ENCODE data around the gene CYTH1. TPM values are rescaled to one million over a fixed set of nuclear protein-coding genes. Genes with fewer than 3 reads are reported as not detected.

The CYTH1 gene
- total RNA-seq, 1 experiment from 2014 or later = 20.0 TPM

- no peak for TF ChIP-seq GABPB1 (CRISPR knock-in tag; IDR thresholded peaks at IDR 0.05)
- no peak for TF ChIP-seq PREB (CRISPR knock-in tag; IDR thresholded peaks at IDR 0.05; ENCODE audit: borderline replicate concordance)
- no peak for TF ChIP-seq ZBTB43 (CRISPR knock-in tag; IDR thresholded peaks at IDR 0.05)
Observed at GRCh38 chr17:78767806-78768205, 14.3 kb downstream of the CYTH1 start (continued).

GRCh38 chr17:78766743-78767294 is 15.3 kb downstream of the CYTH1 start:
- ATAC-seq (no peak), DNase-seq (ENCODE audit: low spot score) (no peak)
- Mint-ChIP-seq H3K27ac (no peak overlapping the region), H3K27me3 (ENCODE audit: low read depth) (no peaks in the 10 kb centered on the region), H3K36me3 (no peaks in the 10 kb centered on the region), H3K4me1 (no peaks in the 10 kb centered on the region), H3K9me3 (0 out of 2 replicates have a peak, but pooled peaks cover 5% of the 10 kb centered on the region), H3K4me3 (no peak overlapping the region)
- TF ChIP-seq PREB (CRISPR knock-in tag; IDR thresholded peaks at IDR 0.05; ENCODE audit: borderline replicate concordance) = no peak
- no peak for TF ChIP-seq ETV6 (CRISPR knock-in tag; IDR thresholded peaks at IDR 0.05)
- no peak for TF ChIP-seq SMAD3 (CRISPR knock-in tag; IDR thresholded peaks at IDR 0.05; ENCODE audit: borderline replicate concordance)
- no peak for TF ChIP-seq ZBTB43 (CRISPR knock-in tag; IDR thresholded peaks at IDR 0.05)
- TF ChIP-seq E2F4 (CRISPR knock-in tag; IDR thresholded peaks at IDR 0.05; ENCODE audit: borderline replicate concordance, low read depth) = no peak
- no peak for TF ChIP-seq ATF3 (CRISPR knock-in tag; conservative IDR thresholded peaks at IDR 0.05)
- no peak for TF ChIP-seq TEAD1 (CRISPR knock-in tag; IDR thresholded peaks at IDR 0.05)
- TF ChIP-seq ATF6 (CRISPR knock-in tag; IDR thresholded peaks at IDR 0.05) = no peak
- TF ChIP-seq TEAD4 (CRISPR knock-in tag; IDR thresholded peaks at IDR 0.05) = no peak
- TF ChIP-seq ZNF423 (CRISPR knock-in tag; IDR thresholded peaks at IDR 0.05) = no peak
- TF ChIP-seq ZNF121 (CRISPR knock-in tag; IDR thresholded peaks at IDR 0.05) = no peak
- TF ChIP-seq KAT7 (CRISPR knock-in tag; IDR thresholded peaks at IDR 0.05; ENCODE audit: borderline replicate concordance) = no peak
- no peak for TF ChIP-seq ZNF671 (CRISPR knock-in tag; IDR thresholded peaks at IDR 0.05)
- TF ChIP-seq IRF1 (CRISPR knock-in tag; IDR thresholded peaks at IDR 0.05) = no peak
- TF ChIP-seq STAT6 (CRISPR knock-in tag; conservative IDR thresholded peaks at IDR 0.05; ENCODE audit: low read depth) = no peak
- TF ChIP-seq CREB1 (CRISPR knock-in tag; IDR thresholded peaks at IDR 0.05) = no peak
- ChIA-PET POLR2A (no interaction called here), CTCF (no interaction called here)

All from WTC11 (cell line).